Activated CD4-positive, alpha-beta T cell treated with anti-CD3 and anti-CD28 coated beads, Interleukin-2, amount 50 U/mL, for 16 hours (primary cell): ENCODE data around the gene CLECL1.
A peak's percentile ranks its signal among the peaks of the same experiment; 100 is the strongest.
"Not testable (repeated sequence)": the region's sequence is repeated elsewhere in the genome, so short reads cannot be mapped to it uniquely, and the experiment has no call there.

ENCODE experiments used
- DNase-seq: peaks from one replicate; pipeline ENCODE4 v3.0.0-alpha.2; 2020

The CLECL1 gene

DNA sequence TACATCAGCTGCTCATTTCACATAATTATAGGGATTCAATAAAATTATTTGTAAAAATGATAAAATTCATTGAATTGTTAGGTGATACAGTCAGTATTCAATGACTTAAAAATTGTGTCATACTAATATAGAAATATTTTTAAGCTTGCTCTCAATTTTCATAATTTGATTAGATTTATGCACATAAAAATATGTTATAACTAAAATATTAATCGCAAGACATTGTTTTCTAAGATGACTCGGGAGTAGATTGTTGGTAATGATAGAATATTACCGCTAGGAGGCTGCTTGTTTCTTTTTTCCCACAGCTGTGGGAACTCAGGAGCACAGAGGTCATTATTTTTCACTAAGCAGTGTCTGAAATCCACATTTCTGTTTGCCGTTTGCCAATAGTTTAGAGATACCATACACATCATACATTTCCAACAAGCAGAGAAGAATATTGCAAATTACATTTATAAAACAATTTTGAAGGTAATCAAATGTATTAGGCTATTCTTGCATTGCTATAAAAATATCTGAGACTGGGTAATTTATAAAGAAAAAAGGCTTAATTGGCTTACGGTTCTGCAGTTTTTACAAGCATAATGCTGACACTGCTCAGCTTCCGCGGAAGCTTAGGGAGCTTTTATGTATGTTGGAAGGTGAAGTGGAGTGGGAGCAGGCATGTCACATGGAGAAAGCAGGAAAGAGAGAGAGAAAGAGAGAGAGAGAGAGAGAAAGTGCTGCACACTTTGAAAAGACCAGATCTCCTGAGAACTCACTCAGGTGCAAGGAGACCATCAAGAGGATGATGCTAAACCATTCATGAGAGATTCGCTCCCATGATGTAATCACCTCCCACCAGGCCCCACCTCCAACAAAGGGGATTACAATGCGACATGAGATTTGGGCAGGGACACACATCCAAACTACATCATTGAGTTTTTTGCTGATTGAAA is 18.6 kb upstream of the CLECL1 start:
- no peak for DNase-seq

DNA sequence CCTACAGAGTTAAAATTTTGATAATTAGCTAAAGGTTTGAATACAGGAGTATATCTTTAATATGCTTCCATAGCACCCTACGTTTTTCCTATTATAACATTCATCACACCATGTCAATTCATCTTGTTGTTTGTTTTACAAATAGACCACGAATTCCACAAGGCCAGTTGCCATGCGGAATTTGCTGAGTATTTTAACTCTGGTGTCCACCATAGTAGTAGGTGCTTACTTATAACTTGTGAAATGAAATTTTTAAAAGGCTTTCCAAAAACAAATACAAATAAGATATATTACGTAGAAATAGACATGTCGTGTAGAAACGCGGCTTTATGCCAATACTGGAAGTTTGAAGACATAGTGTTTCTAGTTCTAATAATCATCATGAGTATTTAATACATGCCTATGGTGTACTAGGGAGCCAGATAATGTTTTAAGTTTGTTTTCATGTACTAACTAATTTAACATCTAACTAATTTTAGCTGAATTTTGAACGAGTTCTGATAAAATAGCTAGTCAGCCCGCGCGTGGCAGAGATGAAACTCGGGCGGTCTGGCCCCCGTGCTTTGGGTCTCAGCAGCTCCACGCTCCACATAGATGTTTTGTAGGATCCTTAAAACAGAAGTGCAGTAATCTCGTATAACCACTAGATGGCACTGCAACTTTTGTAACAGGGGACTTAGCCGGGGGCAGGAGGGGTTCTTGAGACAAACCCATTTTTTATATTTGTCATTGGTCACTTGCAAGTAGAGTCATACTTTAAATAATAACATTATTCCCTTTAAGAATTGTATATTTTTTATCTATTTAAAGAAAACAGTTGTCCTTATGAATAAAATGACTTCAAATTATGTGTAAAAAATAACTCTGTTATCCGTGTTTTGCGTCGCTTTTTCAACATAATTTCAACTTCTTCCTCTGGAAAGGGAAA is 17.6 kb upstream of the CLECL1 start:
- DNase-seq: peak; percentile 85

DNA sequence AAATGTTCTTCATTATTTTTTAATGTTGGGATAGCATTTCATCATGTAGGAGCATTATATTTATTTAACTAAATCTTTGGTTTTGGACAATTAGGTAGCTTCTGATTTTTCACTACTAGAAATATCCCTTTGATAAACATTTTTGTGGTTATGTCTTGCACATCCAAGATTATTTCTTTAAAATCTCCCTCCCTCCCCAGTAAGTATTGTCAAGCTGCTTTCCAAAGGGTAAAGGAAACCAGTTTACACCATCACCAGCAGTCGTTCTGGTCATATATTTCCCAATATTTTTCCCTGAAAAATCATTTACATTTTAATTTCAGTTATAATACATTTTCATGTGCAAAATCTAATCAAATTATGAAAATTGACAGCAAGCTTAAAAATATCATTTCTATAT is 16.7 kb upstream of the CLECL1 start:
- DNase-seq: no peak

DNA sequence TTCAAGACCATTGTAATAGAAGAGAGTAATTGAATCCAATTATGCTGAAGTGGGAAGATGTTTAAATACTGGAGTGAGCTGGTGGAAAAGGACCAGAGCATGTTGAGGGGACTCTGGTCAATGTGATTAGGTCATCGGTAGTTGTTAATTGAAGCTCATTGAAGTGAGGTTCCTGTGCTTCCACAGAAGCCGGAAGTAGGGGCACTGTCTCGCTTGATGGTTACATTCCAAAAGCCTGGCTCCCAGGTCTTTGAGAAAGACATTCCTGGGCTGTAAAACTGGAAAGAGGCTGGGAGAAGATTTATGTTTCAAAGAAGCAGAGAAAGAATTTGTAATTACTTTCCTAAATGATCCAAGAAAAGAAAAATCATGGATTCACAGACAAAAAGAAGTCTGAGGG is 12.3 kb upstream of the CLECL1 start:
- DNase-seq: no peak

DNA sequence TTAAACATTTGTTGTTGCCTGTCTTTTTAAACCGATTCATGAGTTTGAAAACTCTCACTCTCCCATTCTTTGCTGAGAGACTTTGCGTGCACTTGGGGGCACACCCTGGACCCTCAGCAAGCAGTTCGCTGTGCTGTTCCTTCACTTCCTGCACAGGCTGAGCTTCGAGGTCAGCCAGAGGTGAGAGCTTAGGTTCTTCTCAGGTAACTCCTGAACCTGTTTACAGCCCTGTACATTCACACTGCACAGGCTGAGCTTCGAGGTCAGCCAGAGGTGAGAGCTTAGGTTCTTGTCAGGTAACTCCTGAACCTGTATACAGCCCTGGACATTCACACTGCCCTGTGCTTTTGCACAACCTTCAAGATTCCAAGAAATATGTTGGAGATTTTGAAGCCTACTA is 9.8 kb upstream of the CLECL1 start:
- no peak for DNase-seq

DNA sequence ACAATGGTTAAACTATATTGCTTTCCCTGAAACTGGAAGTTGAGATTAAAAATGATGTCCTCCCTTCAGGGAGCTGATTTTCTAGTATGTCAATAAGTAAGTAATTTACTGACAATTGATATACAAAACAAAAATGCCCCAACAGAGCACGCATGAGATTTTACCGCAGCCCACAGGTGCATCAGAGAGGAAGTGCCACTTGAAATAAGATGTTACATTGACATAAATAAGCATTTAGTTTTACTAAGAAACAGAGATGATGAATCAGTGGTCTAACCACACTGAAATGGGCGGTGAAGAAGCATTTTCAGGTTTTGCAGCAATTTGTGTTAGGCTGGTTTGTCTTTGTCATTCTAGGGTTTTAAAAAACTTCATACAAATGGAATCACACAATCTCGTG is 8.8 kb upstream of the CLECL1 start:
- peak; percentile 92 for DNase-seq

DNA sequence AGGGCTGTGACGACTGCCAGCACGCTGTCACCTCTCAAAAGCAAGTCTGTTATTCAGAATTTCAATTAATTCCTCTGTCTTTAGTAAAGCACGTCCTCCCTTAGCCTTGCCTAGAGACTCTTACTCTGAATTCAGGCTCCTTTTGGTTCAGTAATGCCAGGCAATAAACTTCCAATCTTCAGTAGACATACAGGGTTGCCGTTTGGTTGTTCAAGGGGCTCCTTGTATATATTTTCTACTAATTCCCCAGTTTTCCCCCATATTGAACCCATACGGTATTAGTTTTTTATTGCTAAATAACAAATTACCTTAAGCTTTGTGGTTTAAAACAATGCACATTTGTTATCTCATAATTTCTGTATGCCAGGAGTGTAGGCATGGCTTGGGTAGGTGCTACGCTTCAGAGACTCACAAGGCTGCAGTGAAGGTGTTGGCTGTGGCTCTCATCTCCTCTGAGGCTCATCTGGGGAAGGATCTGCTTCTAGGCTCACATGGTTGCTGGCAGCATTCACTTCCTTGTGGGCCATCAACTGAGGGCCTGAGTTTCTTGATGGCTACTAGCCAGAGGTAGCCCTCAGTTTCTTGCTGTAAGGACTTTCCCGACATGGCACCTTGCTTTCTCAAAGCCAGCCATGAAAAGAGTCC is 7.3 kb upstream of the CLECL1 start:
- no peak for DNase-seq

DNA sequence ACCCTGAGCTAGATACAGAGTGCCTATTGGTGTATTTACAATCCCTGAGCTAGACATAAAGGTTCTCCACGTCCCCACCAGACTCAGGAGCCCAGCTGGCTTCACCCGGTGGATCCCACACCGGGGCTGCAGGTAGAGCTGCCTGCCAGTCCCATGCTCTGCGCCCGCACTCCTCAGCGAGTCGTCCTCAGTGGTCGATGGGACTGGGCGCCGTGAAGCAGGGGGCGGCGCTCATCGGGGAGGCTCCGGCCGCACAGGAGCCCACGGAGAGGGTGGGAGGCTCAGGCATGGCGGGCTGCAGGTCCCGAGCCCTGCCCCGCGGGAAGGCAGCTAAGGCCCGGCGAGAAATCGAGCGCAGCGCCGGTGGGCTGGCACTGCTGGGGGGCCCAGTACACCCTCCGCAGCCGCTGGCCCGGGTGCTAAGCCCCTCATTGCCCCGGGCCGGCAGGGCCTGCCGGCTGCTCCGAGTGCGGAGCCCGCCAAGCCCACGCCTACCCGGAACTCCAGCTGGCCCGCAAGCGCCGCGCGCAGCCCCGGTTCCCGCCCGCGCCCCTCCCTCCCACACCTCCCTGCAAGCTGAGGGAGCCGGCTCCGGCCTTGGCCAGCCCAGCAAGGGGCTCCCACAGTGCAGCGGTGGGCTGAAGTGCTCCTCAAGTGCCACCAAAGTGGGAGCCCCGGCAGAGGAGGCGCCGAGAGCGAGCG is 6.7 kb upstream of the CLECL1 start:
- not testable (repeated sequence) for DNase-seq

DNA sequence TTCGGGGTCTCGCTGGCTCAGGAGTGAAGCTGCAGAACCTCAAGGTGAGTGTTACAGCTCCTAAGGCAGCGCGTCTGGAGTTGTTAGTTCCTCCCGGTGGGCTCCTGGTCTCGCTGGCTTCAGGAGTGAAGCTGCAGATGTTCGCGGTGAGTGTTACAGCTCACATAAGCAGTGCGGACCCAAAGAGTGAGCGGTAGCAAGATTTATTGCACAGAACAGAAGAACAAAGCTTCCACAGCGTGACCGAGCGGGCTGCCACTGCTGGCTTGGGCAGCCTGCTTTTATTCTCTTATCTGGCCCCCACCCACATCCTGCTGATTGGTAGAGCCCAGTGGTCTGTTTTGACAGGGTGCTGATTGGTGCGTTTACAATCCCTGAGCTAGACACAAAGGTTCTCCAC is 6.0 kb upstream of the CLECL1 start:
- not testable (repeated sequence) for DNase-seq

DNA sequence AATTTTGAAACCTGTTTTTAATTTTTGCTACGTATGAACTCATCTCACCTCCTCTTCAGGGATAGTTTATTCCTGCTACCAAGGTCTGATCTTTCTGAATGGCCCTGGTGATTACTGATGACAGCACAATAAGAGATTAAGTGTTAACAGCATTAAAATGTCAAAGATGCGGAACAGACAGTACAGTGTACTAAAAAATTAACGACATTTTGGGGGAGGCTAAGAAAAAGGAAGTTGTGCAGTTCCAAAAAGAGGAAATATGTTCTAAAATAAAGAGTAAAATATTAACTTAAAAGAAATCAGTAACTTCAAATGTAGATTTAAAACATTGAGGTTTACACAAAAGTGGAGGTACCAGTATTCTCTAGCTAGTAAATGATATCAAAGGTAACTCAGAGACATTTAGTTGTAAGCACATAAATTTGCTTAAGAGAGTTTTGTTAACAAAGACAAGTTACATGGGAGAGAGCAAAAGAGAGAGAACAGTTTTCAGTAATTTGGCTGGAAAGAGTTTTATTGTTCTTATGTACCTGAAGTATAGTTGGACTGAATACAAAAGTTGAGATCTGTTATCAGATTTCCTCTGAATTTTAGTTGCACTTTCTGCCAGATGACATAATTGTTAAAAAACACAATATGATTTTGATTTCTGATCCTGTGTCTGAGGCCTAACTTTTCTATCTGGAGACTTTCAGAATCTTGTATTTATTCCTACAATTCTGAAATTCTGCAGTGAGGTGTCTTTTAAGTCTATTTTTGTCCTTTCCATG is 4.2 kb upstream of the CLECL1 start:
- no peak for DNase-seq

DNA sequence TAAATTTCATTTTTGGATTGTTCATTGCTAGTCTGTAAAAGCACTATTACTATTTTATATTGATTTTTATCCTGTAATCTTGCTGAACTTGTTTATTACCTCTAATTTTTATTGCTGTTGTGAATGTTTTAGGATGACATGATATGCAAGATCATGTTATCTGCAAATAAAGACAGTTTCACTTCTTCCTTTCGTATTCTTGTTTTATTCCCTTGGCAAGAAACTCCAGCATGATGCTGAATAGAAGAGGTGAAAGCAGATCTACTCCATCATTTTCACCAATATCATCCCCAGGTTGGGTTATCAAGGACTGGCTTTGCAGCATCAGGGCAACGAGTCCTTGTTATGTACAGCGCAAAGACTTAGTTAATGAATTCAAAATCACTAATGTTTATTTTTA is 2.7 kb upstream of the CLECL1 start:
- DNase-seq: no peak

DNA sequence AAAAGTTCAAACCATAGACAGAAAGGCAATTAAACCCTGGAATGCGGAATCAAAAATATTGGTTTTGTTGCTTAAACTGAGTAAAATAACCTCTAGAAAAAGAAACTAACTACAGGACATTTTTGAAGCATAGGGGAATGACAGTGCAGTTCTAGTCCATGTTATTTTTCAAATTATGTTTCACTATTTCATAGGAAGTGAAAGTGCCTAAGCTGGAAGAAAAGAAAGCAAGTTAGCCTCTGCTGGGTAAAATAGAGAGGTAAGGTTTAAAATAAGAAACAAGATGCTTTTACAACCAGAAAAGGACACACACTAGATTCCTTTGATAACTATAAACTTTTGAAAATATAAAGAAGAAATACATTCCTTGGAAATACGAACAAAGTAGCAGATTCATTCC is 1.1 kb downstream of the CLECL1 start:
- DNase-seq: peak; percentile 60

DNA sequence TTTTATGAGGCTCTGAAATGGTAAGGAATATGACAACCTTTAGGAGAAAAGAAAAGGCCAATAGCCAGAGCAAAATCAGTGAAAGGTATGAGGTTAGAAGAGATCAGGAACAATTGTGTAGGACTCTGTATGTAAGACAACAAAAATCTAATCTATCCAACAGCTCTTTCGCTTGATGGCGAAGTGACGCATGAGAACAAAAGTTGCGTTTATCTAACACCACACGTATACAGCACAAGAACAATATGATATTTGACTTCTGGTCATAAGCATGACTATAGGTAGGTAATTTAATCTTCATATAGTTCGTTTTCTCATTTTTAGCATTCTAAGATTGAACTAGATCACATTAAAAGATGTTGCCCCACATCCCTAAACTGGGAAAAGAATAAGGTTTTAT is 1.5 kb downstream of the CLECL1 start:
- no peak for DNase-seq

DNA sequence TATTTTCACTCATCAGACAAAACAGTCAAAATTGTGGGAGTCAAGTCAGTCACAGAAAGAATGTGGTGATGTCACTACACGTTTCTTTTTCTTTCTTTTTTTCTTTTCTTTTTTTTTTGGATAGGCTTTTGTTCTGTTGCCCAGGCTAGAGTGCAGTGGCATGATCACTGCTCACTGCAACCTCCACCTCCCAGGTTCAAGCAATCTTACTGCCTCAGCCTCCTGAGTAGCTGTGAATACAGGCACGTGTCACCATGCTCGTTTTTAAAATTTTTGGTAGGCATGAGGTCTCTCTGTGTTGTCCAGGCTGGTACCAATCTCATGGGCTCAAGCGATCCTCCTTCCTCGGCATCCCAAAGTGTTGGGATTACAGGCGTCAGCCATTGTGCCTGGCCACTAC is 2.3 kb downstream of the CLECL1 start:
- DNase-seq: no peak

DNA sequence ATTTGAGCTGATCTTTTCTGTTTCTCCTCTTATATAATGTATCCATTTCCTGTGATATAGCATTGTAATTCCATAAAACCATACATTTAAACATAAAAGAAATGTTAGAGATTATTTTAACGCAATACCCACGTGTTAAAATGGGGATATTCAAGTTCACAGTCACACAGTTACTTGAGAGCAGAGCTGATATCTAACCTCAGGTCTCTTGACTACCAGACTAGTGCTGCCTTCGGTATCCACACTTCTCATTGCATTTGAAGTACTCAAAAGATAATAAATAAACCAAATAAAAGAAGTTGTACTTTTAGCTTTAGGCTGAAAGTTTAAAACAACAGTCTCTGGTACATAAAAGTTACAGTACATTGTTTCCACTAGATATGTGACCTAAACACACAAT is 2.9 kb downstream of the CLECL1 start:
- no peak for DNase-seq

DNA sequence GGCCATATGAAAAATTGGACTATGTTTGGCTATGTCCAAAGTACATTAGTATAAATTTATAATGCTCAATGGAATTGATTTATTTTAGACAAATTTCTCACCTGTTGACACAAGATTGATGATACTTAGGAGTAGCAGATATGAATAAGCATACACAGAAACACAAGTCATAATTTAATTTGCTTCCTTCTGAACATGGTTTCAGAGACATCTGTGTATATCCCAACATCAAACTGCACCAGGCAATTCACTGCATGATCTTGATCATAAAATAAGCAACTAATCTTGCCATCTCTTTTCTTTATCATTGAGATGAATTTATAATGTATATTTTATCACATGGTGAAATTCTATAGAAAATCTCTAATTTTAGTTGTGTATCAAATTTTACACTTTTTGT is 3.8 kb downstream of the CLECL1 start:
- DNase-seq: no peak

DNA sequence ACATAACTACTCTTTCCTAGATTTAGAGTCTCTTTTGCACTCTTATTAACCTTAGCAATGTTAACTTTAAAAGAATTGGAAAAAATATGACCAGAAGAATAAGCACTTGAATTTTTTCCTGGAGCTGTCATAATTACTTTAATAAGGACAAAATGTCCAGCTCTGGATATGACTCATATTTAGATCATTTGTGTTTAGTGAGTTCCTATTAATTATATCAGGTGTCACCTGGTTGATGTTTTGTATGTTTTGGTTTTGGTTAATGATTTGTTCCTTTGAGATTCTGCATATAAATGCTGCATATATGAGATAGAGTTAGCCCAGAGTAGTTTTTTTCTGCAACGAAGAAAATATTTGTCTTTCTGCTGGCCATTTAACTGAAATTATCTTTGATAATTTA is 5.1 kb downstream of the CLECL1 start:
- no peak for DNase-seq

DNA sequence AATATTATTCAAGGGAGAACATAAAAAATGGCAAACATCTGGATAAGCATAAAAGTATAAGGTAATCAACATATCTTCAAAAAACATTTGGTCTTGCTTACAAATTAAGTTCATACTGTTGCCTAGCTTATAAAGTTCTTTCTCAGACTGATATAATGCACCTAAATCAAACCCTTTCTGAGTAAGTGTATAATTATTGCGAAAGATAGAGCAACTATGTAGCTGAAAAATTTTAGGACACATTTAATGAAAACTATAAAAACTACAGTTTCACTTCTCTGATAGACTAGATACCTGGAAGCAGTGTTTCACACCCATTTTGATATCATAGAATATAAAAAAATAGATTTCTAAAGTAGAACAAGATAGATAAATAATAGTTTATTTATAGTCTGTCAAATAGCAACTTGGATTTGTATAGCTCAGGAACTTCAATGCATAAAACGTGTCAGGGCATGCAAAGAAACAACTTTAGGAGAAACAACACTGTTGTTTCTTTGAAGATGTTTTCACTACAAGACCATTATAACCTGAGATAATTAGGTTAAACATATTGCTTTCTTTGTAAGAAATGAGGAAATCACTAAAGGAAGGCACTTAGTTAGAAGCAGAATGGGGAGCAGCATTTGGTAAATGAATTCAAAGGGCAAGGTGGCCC is 7.6 kb downstream of the CLECL1 start:
- no peak for DNase-seq

DNA sequence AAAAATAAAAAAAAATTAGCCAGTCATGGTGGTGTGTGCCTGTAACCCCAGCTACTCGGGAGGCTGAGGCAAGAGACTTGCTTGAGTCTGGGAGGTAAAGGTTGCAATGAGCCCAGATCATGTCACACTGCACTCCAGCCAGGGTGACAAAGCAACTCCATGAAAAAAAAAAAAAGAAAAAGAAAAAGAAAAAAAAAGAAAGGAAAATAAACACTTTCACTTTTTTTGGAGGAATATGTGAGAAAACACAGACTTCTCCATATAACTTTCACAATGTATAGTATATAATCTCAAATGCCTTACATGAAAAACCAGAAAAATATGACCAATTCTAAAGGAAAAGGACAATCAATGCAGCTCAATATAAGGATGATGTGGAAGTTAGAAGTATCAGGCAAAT is 8.9 kb downstream of the CLECL1 start:
- DNase-seq: no peak

DNA sequence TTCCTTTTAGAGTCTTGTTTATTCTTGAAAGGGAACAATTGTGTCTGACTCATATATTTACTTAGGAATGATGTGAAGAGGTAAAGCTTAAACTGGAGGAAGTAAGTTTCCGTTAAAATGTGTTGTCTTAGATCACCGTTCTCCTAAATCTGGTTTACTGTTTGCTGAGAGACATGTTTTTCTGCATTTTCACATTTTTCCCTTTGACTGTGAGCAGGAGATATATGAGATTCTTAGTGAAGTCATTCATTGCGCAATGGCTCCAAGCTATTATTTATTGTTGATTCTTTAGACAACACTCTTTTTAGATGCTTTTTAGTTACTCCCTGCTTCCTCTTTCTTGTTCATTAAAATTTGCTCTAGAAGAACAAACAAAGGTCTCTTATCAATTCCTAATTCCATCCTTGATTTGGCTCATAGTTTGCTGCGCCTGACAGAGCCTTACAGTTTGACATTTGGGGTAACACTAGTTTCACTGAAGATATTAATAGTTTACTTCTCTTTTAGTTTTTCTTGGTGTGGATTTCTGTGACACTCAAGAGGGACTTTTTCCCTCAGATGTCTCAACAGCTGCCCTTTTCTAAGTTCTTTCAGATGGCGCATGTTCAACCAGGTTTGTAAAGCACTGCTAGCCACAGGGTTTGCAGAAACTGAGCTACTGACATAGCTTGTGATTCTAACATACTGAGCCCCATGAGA is 11.4 kb downstream of the CLECL1 start:
- DNase-seq: no peak

DNA sequence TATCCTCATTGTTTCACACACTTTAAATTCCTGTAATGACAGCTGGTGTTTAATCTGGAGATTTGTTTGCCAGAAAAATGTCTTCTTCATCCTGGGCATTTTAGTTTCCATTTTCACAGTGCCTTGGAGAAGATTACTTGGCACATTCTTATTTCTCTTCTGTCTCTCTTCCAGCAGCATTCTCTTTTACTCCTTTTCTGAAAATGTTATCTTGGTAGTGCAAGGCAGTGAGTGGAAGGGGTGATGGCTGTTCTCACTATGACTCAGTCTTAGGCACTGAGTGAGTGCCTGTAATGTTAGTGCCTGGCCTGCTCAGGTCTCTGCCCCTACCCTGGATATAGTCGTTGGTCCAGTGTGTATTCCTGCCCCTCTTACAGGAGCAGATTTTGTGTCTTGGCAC is 13.1 kb downstream of the CLECL1 start:
- peak; percentile 59 for DNase-seq
